ENCODE results near the gene ASMTL. TPM values are rescaled to one million over a fixed set of nuclear protein-coding genes. Genes with fewer than 3 reads are reported as not detected.

Gene ASMTL
- total RNA-seq, 1 donor from 2014 or later: 8.1 TPM

GRCh38 chrX:1403228-1403627 lies 49.5 kb downstream of the ASMTL start:
- ATAC-seq: peak; percentile 22

DNA sequence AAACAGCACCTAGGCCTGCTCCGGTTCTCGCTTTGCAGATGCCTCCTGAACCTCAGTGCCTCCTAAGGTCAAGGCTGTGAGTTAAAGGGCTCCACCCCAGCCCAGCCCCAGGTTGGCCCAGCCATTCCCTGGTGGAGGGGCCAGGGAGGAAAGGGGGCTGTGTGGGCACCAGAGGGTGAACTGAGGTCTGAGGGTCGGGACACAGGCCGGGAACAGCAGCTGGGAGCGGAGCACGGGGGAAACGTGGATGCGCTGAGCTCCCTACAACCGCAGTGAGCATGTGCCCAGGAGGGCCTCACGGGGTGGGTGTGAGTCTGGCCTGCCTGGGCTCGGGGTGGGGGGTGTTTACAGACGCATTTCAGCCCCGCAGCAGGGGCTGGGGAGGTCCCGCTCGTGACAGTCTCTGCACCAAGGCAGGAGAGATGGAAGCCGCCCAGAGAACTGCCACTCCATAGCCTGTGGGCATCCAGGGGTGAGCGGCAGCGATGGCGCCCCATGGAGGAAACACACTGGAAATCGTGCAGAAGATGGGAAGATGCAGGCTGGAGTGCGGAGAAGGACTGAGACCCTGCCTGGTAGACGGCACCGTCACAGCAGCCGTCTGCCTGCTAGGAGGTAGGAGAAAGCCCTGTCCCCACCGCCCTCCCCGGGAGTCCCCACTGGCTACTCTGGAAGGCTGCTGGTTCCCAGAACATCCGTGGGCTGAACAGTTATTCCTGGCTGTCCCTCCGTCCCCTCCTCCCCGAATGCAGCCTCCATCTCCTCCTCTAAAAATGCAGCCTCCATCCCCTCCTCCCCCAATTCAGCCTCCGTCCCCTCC lies 50.9 kb downstream of the ASMTL start:
- no peak for ATAC-seq

- peak; percentile 75 for ATAC-seq
These were observed 51.8 kb downstream of the ASMTL start for GRCh38 chrX:1400742-1401471.

- ATAC-seq: no peak
These were observed 52.7 kb downstream of the ASMTL start for GRCh38 chrX:1400049-1400448.

- no peak for ATAC-seq
These were observed 54.0 kb downstream of the ASMTL start for GRCh38 chrX:1398431-1399340.

GRCh38 chrX:1397441-1398270 lies 55.1 kb downstream of the ASMTL start:
- no peak for ATAC-seq

DNA sequence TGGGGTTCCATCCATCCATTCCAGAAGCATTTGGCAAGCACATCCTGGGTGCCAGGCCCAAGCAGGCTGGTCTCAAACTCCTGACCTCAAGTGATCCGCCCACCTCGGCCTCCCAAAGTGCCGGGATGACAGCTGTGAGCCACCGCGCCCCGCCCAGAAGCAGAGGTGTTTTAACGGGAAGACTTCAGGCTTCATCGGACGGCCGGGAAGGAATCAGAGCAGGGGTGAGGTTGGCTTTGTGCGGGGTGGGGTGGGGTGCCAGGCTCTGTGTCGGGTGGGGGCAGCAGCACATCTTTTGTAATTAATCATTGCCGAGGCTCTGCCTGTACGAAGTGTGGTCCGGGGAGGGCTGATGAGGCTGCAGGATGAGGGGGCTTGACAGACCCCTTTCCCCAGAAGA lies 55.7 kb downstream of the ASMTL start:
- ATAC-seq: no peak

GRCh38 chrX:1395646-1396216 lies 57.0 kb downstream of the ASMTL start:
- ATAC-seq: no peak

- no peak for ATAC-seq
These were observed 57.8 kb downstream of the ASMTL start for GRCh38 chrX:1394731-1395501.

GRCh38 chrX:1393871-1394615 lies 58.7 kb downstream of the ASMTL start:
- ATAC-seq: no peak

- peak; percentile 63 for ATAC-seq
These were observed 60.2 kb downstream of the ASMTL start for GRCh38 chrX:1392376-1393068.

DNA sequence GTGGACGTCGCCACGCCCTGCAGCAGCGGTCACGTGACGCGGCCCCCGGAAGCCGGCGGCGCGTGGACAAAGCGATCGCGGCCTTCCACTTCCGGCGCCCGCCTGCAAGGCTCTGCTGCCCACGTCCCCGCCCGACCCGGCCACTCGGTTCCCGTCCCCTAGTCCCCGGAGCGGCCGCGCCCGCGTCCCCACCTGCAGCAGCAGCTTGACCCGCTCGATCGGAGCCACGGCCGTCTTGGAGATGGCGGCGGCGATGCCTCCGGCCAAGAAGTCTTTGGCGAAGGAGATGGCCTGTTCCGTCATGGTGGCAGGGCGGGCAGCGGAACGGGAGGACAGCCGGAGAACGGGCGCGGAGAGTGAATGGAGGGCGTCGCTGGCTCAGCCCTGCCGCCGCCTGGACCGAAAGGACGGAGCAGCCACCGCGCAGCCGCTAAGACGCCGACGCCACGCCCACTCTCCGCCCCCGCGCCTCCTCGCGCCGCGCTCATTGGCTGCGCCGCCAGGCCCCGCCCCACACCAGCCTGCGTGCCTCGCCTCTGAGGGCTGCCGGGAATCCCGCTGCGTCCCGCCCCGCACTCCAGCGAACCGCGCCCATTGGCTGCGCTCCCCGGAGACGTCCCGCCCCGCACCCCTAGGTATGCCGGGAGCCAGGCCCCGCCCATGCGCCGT lies 60.9 kb downstream of the ASMTL start, which contains the start of gene SLC25A6:
TSS of gene SLC25A6 (minus strand) at position 407 of the 669 bp plus-strand sequence. CDS start at position 303, 104 bp downstream.
- peak; percentile 97 for ATAC-seq

GRCh38 chrX:1391370-1391706 lies 61.4 kb downstream of the ASMTL start:
- no peak for ATAC-seq

GRCh38 chrX:1390621-1391369 lies 61.9 kb downstream of the ASMTL start:
- no peak for ATAC-seq

GRCh38 chrX:1389993-1390285 lies 62.8 kb downstream of the ASMTL start:
- no peak for ATAC-seq

DNA sequence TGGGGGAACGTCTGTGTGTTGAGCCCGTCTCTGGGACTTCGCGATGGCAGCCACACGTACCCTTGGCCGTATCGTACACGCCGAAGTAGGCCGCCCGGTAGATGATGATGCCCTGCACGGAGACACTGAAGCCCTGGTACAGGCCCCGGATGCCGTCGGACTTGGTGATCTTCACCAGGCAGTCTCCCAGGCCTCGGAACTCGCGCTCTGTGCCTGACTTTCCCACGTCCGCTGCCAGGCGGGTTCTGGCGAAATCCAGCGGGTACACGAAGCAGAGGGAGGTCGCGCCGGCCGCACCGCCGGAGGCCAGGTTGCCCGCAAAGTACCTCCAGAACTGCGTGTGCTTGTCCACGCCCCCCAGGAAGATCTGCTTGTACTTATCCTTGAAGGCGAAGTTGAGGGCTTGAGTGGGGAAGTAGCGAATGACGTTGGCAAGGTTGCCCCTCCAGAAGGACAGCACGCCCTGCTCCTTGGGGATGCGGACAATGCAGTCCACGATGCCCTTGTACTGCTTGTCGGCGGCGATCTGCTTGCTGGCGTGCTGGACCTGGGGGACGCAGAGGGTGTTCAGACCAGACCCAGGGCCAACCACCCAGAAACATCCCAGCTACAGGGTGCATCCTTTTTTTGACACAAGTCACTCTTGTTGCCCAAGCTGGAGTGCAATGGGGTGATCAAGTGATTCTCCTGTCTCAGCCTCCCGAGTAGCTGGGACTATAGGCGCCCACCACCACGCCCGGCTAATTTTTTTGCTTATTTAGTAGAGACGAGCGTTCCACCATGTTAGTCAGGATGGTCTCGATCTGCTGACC lies 63.3 kb downstream of the ASMTL start:
- no peak for ATAC-seq

GRCh38 chrX:1388651-1389050 lies 64.1 kb downstream of the ASMTL start:
- no peak for ATAC-seq
